RWPE2 (cell line): ENCODE data around the gene NEGR1.

Source experiments
- ATAC-seq: fragments of 200-7000 bp; cut with Tn5 transposase; 3 replicates; pipeline ENCODE4 v1.9.1; 2021; ENCODE audit warnings: low read depth
- DNase-seq: peaks from one replicate; pipeline ENCODE4 v3.0.0-alpha.2; 2020; ENCODE audit warnings: low spot score
- H3K27ac ChIP-seq: fragments of 450-650 bp; 2 replicates; pipeline ENCODE4 v1.5.1; 2017; ENCODE audit warnings: mild to moderate bottlenecking; ENCODE audit not compliant: poor library complexity, severe bottlenecking
- H3K27me3 ChIP-seq: fragments of 250-450 bp; sonication (Bioruptor Pico); 2 replicates; pipeline ENCODE4 v1.5.1; 2021; ENCODE audit warnings: mild to moderate bottlenecking, moderate library complexity; ENCODE audit not compliant: insufficient read depth, poor library complexity, severe bottlenecking
- H3K36me3 ChIP-seq: fragments of 250-450 bp; sonication (Bioruptor Pico); 2 replicates; pipeline ENCODE4 v1.5.1; 2020; ENCODE audit warnings: low read depth, mild to moderate bottlenecking, moderate library complexity
- H3K4me1 ChIP-seq: fragments of 250-450 bp; sonication (Bioruptor Pico); 2 replicates; pipeline ENCODE4 v1.5.1; 2021; ENCODE audit warnings: mild to moderate bottlenecking, moderate library complexity; ENCODE audit not compliant: insufficient read depth, poor library complexity, severe bottlenecking
- H3K4me3 ChIP-seq: fragments of 250-450 bp; sonication (Bioruptor Pico); 2 replicates; pipeline ENCODE4 v1.5.1; 2021; ENCODE audit warnings: mild to moderate bottlenecking, moderate library complexity; ENCODE audit not compliant: severe bottlenecking
- H3K9me3 ChIP-seq: fragments of 250-450 bp; sonication (Bioruptor Pico); 2 replicates; pipeline ENCODE4 v1.5.1; 2021; ENCODE audit warnings: mild to moderate bottlenecking, moderate library complexity; ENCODE audit not compliant: severe bottlenecking
- TF ChIP-seq, protein P1 (sequence below): fragments of 450-650 bp; IDR thresholded peaks from one replicate; pipeline ENCODE4 v1.5.1; 2017; ENCODE audit warnings: mild to moderate bottlenecking, moderate library complexity; ENCODE audit not compliant: poor library complexity, severe bottlenecking

The NEGR1 gene

DNA sequence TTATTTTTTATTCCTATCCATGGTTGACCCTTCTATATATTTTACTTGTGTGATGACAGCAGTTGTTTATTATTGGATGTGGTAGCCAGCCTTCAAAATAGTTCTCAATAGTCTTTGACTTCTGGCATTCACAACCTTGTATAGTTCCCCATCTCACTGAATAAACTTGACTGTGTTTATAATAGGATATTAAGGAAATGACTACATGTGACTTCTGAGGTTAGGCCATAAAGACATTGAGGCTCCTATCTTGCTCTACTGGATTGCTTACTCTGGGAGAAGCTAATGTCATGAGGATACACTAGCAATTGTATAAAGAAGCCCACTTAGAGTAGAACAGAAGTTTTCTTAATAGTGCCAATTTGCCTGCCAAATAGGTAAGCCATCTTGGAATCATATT lies 231.8 kb downstream of the NEGR1 start:
- Histone ChIP-seq H3K27me3 (no peaks in the 10 kb centered on the region), H3K9me3 (no peaks in the 10 kb centered on the region), H3K36me3 (no peaks in the 10 kb centered on the region), H3K4me3 (no peak overlapping the region), H3K27ac (no peak overlapping the region), H3K4me1 (no peaks in the 10 kb centered on the region)
- TF ChIP-seq, protein P1, sequence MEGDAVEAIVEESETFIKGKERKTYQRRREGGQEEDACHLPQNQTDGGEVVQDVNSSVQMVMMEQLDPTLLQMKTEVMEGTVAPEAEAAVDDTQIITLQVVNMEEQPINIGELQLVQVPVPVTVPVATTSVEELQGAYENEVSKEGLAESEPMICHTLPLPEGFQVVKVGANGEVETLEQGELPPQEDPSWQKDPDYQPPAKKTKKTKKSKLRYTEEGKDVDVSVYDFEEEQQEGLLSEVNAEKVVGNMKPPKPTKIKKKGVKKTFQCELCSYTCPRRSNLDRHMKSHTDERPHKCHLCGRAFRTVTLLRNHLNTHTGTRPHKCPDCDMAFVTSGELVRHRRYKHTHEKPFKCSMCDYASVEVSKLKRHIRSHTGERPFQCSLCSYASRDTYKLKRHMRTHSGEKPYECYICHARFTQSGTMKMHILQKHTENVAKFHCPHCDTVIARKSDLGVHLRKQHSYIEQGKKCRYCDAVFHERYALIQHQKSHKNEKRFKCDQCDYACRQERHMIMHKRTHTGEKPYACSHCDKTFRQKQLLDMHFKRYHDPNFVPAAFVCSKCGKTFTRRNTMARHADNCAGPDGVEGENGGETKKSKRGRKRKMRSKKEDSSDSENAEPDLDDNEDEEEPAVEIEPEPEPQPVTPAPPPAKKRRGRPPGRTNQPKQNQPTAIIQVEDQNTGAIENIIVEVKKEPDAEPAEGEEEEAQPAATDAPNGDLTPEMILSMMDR = no peak
- ATAC-seq (no peak), DNase-seq (no peak)

GRCh38 chr1:72037745-72038343 lies 244.5 kb downstream of the NEGR1 start:
- Histone ChIP-seq H3K27ac (no peak overlapping the region), H3K36me3 (no peaks in the 10 kb centered on the region), H3K4me1 (no peaks in the 10 kb centered on the region), H3K4me3 (no peak overlapping the region), H3K27me3 (no peaks in the 10 kb centered on the region), H3K9me3 (no peaks in the 10 kb centered on the region)
- ATAC-seq (no peak), DNase-seq (no peak)
- TF ChIP-seq, protein P1 = peak; percentile 81

- Histone ChIP-seq H3K4me1 (no peaks in the 10 kb centered on the region), H3K27me3 (no peaks in the 10 kb centered on the region), H3K36me3 (no peaks in the 10 kb centered on the region), H3K27ac (no peak overlapping the region), H3K4me3 (no peak overlapping the region), H3K9me3 (no peaks in the 10 kb centered on the region)
- TF ChIP-seq, protein P1 = no peak
- no peak for DNase-seq
- ATAC-seq = no peak
Measured at GRCh38 chr1:72034827-72035226, 247.5 kb downstream of the NEGR1 start.

DNA sequence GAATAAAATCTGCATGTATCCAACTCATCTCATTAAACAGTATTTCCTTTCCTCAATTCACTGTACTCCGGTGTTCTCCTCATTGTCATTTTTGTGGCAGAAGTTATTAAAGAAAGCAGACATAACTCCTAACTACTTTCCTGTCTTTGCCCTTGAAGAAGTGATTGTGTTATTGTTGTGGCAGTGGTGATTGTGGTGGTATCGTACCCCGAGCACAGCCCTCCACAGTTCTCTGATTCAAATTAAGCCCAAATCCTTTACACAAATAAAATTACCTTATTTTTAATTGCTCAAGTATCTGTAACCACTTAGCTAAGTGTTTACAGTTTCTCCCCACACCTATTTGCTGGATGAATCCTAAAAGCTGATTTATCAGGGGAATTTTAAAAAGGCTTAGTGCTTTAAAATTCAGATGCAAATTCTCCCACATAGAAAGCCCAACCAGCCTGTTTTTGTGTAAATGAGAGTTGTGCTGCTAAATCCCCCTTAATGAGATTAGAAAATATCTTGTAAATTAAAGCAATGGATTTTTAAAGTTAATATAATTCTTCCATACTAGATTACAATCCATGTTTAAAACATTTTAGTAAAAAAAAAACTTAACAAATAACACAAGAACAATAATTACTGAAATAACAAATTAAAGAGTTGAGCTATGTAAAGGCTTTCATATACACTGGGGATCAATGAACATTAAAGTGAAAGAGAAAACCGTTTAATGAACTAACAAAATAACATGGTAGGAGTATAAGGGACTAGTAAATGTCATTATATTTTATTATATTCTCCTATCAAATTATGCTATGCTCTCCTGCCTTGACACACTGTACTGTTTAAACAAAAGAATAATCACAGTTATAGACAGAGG lies 259.0 kb downstream of the NEGR1 start:
- H3K4me1 ChIP-seq = no peaks in the 10 kb centered on the region
- no peak overlapping the region for H3K27ac ChIP-seq
- ATAC-seq (no peak), DNase-seq (no peak)
- TF ChIP-seq, protein P1 = no peak
- H3K27me3 ChIP-seq = no peaks in the 10 kb centered on the region
- no peaks in the 10 kb centered on the region for H3K9me3 ChIP-seq
- H3K4me3 ChIP-seq = no peak overlapping the region
- H3K36me3 ChIP-seq = no peaks in the 10 kb centered on the region

- Histone ChIP-seq H3K4me3 (no peak overlapping the region), H3K9me3 (no peaks in the 10 kb centered on the region), H3K27me3 (no peaks in the 10 kb centered on the region), H3K27ac (no peak overlapping the region), H3K4me1 (no peaks in the 10 kb centered on the region), H3K36me3 (no peaks in the 10 kb centered on the region)
- TF ChIP-seq, protein P1 = no peak
- ATAC-seq = no peak
- DNase-seq = no peak
Measured at GRCh38 chr1:72018562-72018961, 263.8 kb downstream of the NEGR1 start.
